Karpas-422 (cell line): ENCODE results near the gene GAS7. TPM values are rescaled to one million over a fixed set of nuclear protein-coding genes. Genes with fewer than 3 reads are reported as not detected.

ENCODE experiments used
- DNase-seq: peaks from one replicate; pipeline ENCODE4 v3.0.0-alpha.2; 2015
- H2AFZ ChIP-seq: fragments of 200-600 bp; sonication (generic); 2 replicates; pipeline ENCODE4 v1.6.1; 2014; ENCODE audit warnings: antibody characterized with exemption, low read length, mixed read lengths
- H3K27ac ChIP-seq: fragments of 200-600 bp; sonication (generic); 2 replicates; pipeline ENCODE4 v1.5.1; 2014; ENCODE audit warnings: mild to moderate bottlenecking, low read length, moderate library complexity
- H3K27me3 ChIP-seq: fragments of 200-600 bp; sonication (generic); 2 replicates; pipeline ENCODE4 v1.6.1; 2014; ENCODE audit warnings: low read length, mixed read lengths
- H3K36me3 ChIP-seq: fragments of 200-600 bp; sonication (generic); 2 replicates; pipeline ENCODE4 v1.6.1; 2014; ENCODE audit warnings: low read length, mixed read lengths; ENCODE audit not compliant: insufficient read depth
- H3K4me1 ChIP-seq: fragments of 200-600 bp; sonication (generic); 2 replicates; pipeline ENCODE4 v1.6.1; 2014; ENCODE audit warnings: mild to moderate bottlenecking, low read length, mixed read lengths
- H3K4me2 ChIP-seq: fragments of 200-600 bp; sonication (generic); 2 replicates; pipeline ENCODE4 v1.6.1; 2014; ENCODE audit warnings: low read length, low read depth, mild to moderate bottlenecking; ENCODE audit not compliant: poor library complexity, severe bottlenecking
- H3K4me3 ChIP-seq: fragments of 200-600 bp; sonication (generic); 2 replicates; pipeline ENCODE4 v1.5.1; 2014; ENCODE audit warnings: mild to moderate bottlenecking, antibody characterized with exemption, low read length, mixed read lengths
- H3K79me2 ChIP-seq: fragments of 200-600 bp; sonication (generic); 2 replicates; pipeline ENCODE4 v1.6.1; 2014; ENCODE audit warnings: mild to moderate bottlenecking, low read length, mixed read lengths
- H3K9ac ChIP-seq: fragments of 200-600 bp; sonication (generic); 2 replicates; pipeline ENCODE4 v1.6.0; 2014; ENCODE audit warnings: low read length
- H3K9me2 ChIP-seq: fragments of 200-600 bp; sonication (generic), shearing (Covaris generic); replicated peaks from 2 replicates; pipeline ENCODE4 v1.6.0; 2014; ENCODE audit warnings: mild to moderate bottlenecking, low read length, moderate library complexity; ENCODE audit not compliant: insufficient read depth
- H3K9me3 ChIP-seq: fragments of 300-700, 200-600 bp; sonication (generic); 2 replicates; pipeline ENCODE4 v1.6.1; 2014; ENCODE audit warnings: low read length, mixed read lengths
- H4K20me1 ChIP-seq: fragments of 200-600 bp; sonication (generic); 2 replicates; pipeline ENCODE4 v1.6.1; 2014; ENCODE audit warnings: mild to moderate bottlenecking, antibody characterized with exemption, low read length, low read depth; ENCODE audit not compliant: insufficient read depth
- total RNA-seq: library from RNA; depleted of rRNA; stranded (reverse); fragments of >200 nt; shearing (Covaris generic); gene quantifications from 2 replicates; pipeline ENCODE4 v1.2.3, GENCODE V29; 2014; ENCODE audit warnings: low replicate concordance

Gene GAS7
- total RNA-seq, 1 experiment from 2014 or later: 79.9 TPM

DNA sequence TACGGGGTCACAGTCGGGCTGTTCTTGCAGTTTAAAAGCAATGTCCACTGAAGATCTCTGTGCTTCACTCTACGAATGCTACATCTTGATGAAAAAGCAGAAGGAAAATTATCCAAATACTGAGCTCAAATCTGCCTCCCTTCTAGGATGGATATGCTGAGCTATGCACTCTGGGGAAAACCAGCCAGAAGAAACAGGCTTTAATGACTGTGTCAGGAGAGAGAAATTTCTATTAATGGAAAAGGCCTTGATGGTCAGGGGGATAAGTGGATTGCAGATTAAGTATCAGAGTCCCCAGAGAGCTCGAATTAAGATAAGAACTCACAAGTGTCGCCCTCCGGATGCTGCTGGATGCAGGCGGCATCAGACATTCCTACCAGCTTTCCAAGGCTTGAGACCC is 253.7 kb downstream of the GAS7 start:
- H3K36me3 ChIP-seq: peaks cover 55% of the 10 kb centered on the region

DNA sequence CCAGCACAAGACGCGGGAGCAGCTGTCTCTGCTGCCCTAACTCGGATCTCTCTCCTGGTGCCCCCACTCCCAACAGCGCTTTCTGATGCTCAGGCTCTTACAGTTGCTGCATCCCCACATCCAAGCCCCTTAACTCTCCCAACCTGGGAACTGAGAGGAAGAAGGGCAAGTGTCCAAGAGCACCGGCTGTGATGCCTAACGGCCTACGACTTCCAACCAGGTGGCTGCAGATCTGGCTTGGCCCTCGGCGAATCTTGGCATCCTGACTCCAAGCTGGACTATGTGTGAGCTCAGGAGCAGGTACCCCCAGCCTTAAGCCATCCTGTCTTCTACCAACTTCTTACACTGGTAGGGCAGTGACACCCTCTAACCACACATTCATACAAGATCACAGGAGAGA is 255.1 kb downstream of the GAS7 start:
- H2AFZ ChIP-seq: no peak overlapping the region
- no peaks in the 10 kb centered on the region for H3K4me1 ChIP-seq
- no peak for DNase-seq
- no peak overlapping the region for H3K9ac ChIP-seq
- no peak overlapping the region for H3K27ac ChIP-seq
- no peaks in the 10 kb centered on the region for H3K27me3 ChIP-seq
- H4K20me1 ChIP-seq: no peaks in the 10 kb centered on the region
- no peak overlapping the region for H3K4me2 ChIP-seq
- no peak overlapping the region for H3K4me3 ChIP-seq
- no peaks in the 10 kb centered on the region for H3K9me3 ChIP-seq
- H3K36me3 ChIP-seq: peaks cover 66% of the 10 kb centered on the region
- H3K9me2 ChIP-seq: no peaks in the 10 kb centered on the region
- H3K79me2 ChIP-seq: no peaks in the 10 kb centered on the region

More for the DNA sequence above, 253.7 kb downstream of the GAS7 start:
- Histone ChIP-seq H3K9me3 (no peaks in the 10 kb centered on the region), H3K4me3 (no peak overlapping the region), H4K20me1 (no peaks in the 10 kb centered on the region), H3K4me1 (no peaks in the 10 kb centered on the region), H3K27ac (no peak overlapping the region), H2AFZ (no peak overlapping the region), H3K27me3 (no peaks in the 10 kb centered on the region), H3K4me2 (no peak overlapping the region), H3K9ac (no peak overlapping the region), H3K79me2 (no peaks in the 10 kb centered on the region), H3K9me2 (no peaks in the 10 kb centered on the region)
- DNase-seq: no peak

DNA sequence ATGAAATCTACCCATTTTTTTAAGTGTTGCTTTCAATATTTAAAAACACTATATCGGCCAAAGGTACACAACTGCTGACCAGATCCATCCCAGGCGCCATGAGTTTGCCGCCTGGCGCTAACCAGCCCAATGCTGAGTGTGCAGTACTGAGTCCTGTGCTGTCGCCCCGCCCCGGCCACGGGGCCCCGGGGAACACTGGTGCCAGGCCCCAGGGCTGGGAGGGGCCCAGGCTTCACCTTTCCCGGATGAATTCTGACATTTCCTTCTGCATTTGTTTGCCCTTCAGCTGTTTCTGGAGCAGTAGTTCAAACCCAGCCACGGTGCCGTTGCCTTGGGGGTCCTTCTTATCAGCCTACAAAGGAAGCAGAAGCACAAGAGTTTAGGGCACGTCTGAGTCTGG is 255.5 kb downstream of the GAS7 start:
- no peak overlapping the region for H2AFZ ChIP-seq
- no peaks in the 10 kb centered on the region for H4K20me1 ChIP-seq
- H3K9ac ChIP-seq: no peak overlapping the region
- H3K4me3 ChIP-seq: no peak overlapping the region
- peaks cover 67% of the 10 kb centered on the region for H3K36me3 ChIP-seq
- no peaks in the 10 kb centered on the region for H3K4me1 ChIP-seq
- H3K4me2 ChIP-seq: no peak overlapping the region
- H3K9me2 ChIP-seq: no peaks in the 10 kb centered on the region
- H3K27ac ChIP-seq: no peak overlapping the region
- H3K9me3 ChIP-seq: no peaks in the 10 kb centered on the region
- no peaks in the 10 kb centered on the region for H3K79me2 ChIP-seq
- no peak for DNase-seq
- no peaks in the 10 kb centered on the region for H3K27me3 ChIP-seq

GRCh38 chr17:9941305-9941704 is 257.1 kb downstream of the GAS7 start:
- no peaks in the 10 kb centered on the region for H3K4me1 ChIP-seq
- peaks cover 65% of the 10 kb centered on the region for H3K36me3 ChIP-seq
- H3K4me2 ChIP-seq: no peak overlapping the region
- no peak overlapping the region for H3K4me3 ChIP-seq
- H3K9ac ChIP-seq: no peak overlapping the region
- no peaks in the 10 kb centered on the region for H3K27me3 ChIP-seq
- no peaks in the 10 kb centered on the region for H3K79me2 ChIP-seq
- H3K27ac ChIP-seq: no peak overlapping the region
- no peak for DNase-seq
- H3K9me2 ChIP-seq: no peaks in the 10 kb centered on the region
- no peaks in the 10 kb centered on the region for H4K20me1 ChIP-seq
- no peak overlapping the region for H2AFZ ChIP-seq
- H3K9me3 ChIP-seq: no peaks in the 10 kb centered on the region

DNA sequence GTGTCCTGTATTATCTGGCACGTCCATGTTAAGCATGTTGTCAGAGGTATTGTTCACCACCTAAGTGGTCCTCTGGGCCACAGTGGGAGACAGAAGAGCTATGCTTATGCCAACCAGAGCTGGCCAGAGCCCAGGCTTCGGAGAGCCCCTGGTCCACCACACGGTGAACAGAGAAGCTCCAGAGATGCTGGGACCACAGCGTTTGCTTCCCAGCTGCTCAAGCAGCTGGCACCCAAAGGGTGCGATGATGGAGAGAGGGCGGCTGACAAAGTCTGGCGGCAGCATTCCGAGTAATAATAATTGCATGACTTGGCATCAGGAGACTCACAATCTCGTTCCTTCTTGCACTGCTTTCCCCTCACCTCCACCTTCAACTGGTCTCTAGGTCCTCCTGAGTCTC is 257.6 kb downstream of the GAS7 start:
- peaks cover 60% of the 10 kb centered on the region for H3K36me3 ChIP-seq
- H3K9me3 ChIP-seq: no peaks in the 10 kb centered on the region
- no peak overlapping the region for H3K4me2 ChIP-seq
- H3K4me3 ChIP-seq: no peak overlapping the region
- H3K4me1 ChIP-seq: no peaks in the 10 kb centered on the region
- H3K9me2 ChIP-seq: no peaks in the 10 kb centered on the region
- H4K20me1 ChIP-seq: no peaks in the 10 kb centered on the region
- no peak for DNase-seq
- H3K27ac ChIP-seq: no peak overlapping the region
- H3K27me3 ChIP-seq: no peaks in the 10 kb centered on the region
- H3K9ac ChIP-seq: no peak overlapping the region
- H3K79me2 ChIP-seq: no peaks in the 10 kb centered on the region
- no peak overlapping the region for H2AFZ ChIP-seq

DNA sequence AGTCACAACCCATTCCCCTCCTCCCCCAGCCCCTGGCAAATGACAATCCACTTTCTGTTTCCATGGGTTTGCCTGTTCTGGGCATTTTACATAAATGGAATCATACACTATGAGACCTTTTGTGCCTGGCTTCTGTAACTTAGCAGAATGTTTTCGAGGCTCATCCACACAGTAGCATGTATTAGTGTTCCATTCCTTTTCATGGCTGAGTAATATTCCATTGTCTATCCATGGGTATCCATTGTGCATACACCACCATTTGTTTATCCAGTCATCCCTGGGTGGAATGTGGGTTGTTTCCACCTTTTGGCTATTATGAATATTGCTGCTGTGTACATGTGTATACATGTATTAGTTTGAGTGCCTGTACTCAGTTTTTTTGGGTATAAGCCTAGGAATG is 259.6 kb downstream of the GAS7 start:
- no peak overlapping the region for H3K4me2 ChIP-seq
- no peaks in the 10 kb centered on the region; the same call in 1 of the 2 replicates for H4K20me1 ChIP-seq
- H3K4me3 ChIP-seq: no peak overlapping the region
- H3K9ac ChIP-seq: no peak overlapping the region
- no peak overlapping the region for H2AFZ ChIP-seq
- DNase-seq: no peak
- no peaks in the 10 kb centered on the region for H3K79me2 ChIP-seq
- peaks cover 2% of the 10 kb centered on the region; the same call in 1 of the 2 replicates for H3K4me1 ChIP-seq
- H3K27me3 ChIP-seq: no peaks in the 10 kb centered on the region
- no peak overlapping the region for H3K27ac ChIP-seq
- no peaks in the 10 kb centered on the region for H3K9me2 ChIP-seq
- H3K36me3 ChIP-seq: peaks cover 55% of the 10 kb centered on the region
- no peaks in the 10 kb centered on the region for H3K9me3 ChIP-seq

- H3K4me3 ChIP-seq: no peak overlapping the region
- no peaks in the 10 kb centered on the region for H3K9me3 ChIP-seq
- H3K27me3 ChIP-seq: no peaks in the 10 kb centered on the region
- no peaks in the 10 kb centered on the region for H3K9me2 ChIP-seq
- no peak for DNase-seq
- H3K9ac ChIP-seq: no peak overlapping the region
- no peak overlapping the region for H3K27ac ChIP-seq
- H2AFZ ChIP-seq: no peak overlapping the region
- H4K20me1 ChIP-seq: no peaks in the 10 kb centered on the region; the same call in 1 of the 2 replicates
- H3K4me2 ChIP-seq: no peak overlapping the region
- H3K79me2 ChIP-seq: no peaks in the 10 kb centered on the region
- peaks cover 48% of the 10 kb centered on the region for H3K36me3 ChIP-seq
- H3K4me1 ChIP-seq: peaks cover 3% of the 10 kb centered on the region; the same call in 1 of the 2 replicates
Observed at GRCh38 chr17:9937901-9938300, 260.5 kb downstream of the GAS7 start.

DNA sequence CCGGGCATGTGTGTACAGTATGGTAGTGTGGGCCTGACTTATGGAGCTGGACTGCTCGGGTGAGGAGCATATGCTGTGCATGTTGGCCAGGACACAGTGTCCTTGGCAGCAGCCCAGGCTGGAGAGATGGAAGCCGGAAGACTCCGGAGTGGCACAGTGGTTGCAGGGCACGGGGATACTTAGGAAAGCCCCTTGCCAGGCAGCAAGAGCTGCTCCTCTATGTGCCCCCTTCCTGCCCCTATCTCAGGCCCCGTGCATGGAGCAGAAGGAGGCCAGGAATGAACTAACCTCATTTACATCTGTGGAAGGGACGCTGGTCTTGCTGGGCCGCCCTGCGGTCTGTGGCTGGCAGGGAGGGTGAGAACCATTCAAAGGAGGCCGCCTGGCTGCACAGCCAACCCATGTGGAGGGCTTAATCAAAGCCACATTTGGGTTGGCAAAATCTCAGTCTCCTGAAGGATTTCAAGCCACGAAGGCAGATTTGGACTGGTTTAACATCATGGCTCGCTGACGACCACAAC is 261.1 kb downstream of the GAS7 start:
- no peak for DNase-seq
- H3K36me3 ChIP-seq: peaks cover 45% of the 10 kb centered on the region
- H3K9me2 ChIP-seq: no peaks in the 10 kb centered on the region
- H3K4me2 ChIP-seq: no peak overlapping the region
- H3K4me1 ChIP-seq: peaks cover 7% of the 10 kb centered on the region
- no peak overlapping the region for H3K9ac ChIP-seq
- H2AFZ ChIP-seq: no peak overlapping the region
- H3K4me3 ChIP-seq: no peak overlapping the region
- H3K27me3 ChIP-seq: no peaks in the 10 kb centered on the region
- no peaks in the 10 kb centered on the region for H3K9me3 ChIP-seq
- no peaks in the 10 kb centered on the region for H3K79me2 ChIP-seq
- H3K27ac ChIP-seq: no peak overlapping the region
- no peaks in the 10 kb centered on the region; the same call in 1 of the 2 replicates for H4K20me1 ChIP-seq
